Brain microvascular endothelial cell (primary cell): ENCODE data around the gene MAPKBP1.

Source experiments
- DNase-seq: peaks from one replicate; pipeline ENCODE4 v3.0.0-alpha.2; 2020
- H3K27ac ChIP-seq: fragments of 250-450 bp; sonication (Bioruptor Pico); 2 replicates; pipeline ENCODE4 v1.5.1; 2020; ENCODE audit warnings: mild to moderate bottlenecking, moderate library complexity
- H3K27me3 ChIP-seq: fragments of 250-450 bp; sonication (Bioruptor Pico); replicated peaks from 2 replicates; pipeline ENCODE4 v1.5.1; 2020; ENCODE audit warnings: mild to moderate bottlenecking
- H3K36me3 ChIP-seq: fragments of 250-450 bp; sonication (Bioruptor Pico); replicated peaks from 2 replicates; pipeline ENCODE4 v1.5.1; 2020; ENCODE audit warnings: mild to moderate bottlenecking
- H3K4me3 ChIP-seq: 2 replicates; pipeline ENCODE4 v1.5.1; 2011; ENCODE audit warnings: low read depth, mild to moderate bottlenecking, control low read depth, low read length, moderate library complexity
- in situ Hi-C: cut with HindIII; loops from 2 replicates; pipeline ENCODE4 v1.10.0; 2017; ENCODE audit warnings: low sequenced_read_pairs, low pct_ligation_motif_present
- TF ChIP-seq, protein P1 (sequence below): IDR thresholded peaks from 2 replicates; pipeline ENCODE4 v1.5.1; 2011; ENCODE audit warnings: low read depth, mild to moderate bottlenecking, moderate library complexity, low read length, control low read depth, inconsistent platforms; ENCODE audit errors: missing control alignments

The MAPKBP1 gene

DNA sequence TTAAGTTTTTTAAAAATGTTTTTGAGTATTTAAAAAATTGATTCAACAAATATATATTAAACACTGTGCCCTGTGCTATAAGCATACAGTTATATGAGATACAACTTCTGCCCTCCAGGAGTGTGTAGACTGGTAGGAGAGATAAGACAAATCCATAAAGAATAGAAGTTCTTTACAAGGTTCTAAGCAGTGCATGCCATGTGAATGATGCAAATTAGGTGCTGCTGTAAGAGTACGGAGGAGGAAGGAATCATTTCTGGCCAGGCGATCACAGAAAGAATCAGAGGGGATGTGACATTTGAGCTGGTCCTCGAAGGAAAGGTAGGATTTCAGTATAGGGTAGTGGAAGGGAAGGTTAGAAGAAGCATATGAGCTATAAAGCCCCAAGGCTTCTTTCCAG lies 14.0 kb downstream of the MAPKBP1 start:
- DNase-seq, result no peak
- TF ChIP-seq, protein P1, sequence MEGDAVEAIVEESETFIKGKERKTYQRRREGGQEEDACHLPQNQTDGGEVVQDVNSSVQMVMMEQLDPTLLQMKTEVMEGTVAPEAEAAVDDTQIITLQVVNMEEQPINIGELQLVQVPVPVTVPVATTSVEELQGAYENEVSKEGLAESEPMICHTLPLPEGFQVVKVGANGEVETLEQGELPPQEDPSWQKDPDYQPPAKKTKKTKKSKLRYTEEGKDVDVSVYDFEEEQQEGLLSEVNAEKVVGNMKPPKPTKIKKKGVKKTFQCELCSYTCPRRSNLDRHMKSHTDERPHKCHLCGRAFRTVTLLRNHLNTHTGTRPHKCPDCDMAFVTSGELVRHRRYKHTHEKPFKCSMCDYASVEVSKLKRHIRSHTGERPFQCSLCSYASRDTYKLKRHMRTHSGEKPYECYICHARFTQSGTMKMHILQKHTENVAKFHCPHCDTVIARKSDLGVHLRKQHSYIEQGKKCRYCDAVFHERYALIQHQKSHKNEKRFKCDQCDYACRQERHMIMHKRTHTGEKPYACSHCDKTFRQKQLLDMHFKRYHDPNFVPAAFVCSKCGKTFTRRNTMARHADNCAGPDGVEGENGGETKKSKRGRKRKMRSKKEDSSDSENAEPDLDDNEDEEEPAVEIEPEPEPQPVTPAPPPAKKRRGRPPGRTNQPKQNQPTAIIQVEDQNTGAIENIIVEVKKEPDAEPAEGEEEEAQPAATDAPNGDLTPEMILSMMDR, result no peak
- no peaks in the 10 kb centered on the region for H3K36me3 ChIP-seq
- in situ Hi-C loops, result no loop called here
- no peaks in the 10 kb centered on the region for H3K27me3 ChIP-seq
- H3K27ac ChIP-seq, result no peak overlapping the region
- no peak overlapping the region for H3K4me3 ChIP-seq

DNA sequence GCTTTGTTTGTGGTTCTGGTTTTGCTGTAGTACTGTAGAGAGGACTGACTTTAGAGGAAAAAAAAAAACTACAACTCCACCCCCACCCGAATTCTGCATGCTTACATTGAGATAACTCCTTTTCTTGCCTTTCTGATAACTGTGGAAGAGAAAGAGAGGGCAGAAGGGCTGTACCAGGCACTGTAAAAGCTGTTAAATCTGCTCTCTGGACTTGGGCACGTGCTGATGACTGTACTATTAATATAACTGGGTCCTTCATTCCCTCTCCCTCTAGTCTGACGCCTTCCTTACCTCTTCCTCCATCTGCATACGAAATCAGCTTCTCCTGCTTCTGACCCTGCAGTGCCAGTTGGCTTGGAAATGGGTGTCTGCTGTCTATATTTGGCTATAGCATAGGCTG lies 15.0 kb downstream of the MAPKBP1 start:
- no peak overlapping the region for H3K4me3 ChIP-seq
- no peaks in the 10 kb centered on the region for H3K27me3 ChIP-seq
- no peak overlapping the region for H3K27ac ChIP-seq
- in situ Hi-C loops, result no loop called here
- DNase-seq, result no peak
- TF ChIP-seq, protein P1, result no peak
- no peaks in the 10 kb centered on the region for H3K36me3 ChIP-seq

DNA sequence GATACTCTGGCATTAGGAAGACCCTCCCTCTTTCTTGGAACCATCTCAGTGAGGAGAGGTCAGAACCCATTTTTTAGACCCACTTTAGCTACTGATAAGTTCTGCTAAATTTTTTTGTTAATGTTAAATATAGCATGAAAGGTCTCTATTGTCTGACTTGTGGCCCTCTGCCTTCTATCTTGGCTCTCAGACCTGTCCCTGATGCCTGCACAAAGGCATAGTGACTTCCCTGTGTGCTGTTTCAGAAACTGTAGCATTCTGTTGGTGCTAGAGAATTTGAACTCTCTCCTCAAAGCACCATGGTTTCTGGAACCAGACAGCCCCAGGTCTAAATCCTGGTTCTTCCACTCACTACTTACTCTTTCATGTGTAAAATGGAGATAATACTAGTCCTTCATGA lies 15.4 kb downstream of the MAPKBP1 start:
- DNase-seq, result no peak
- TF ChIP-seq, protein P1, result no peak
- Histone ChIP-seq H3K27me3 (no peaks in the 10 kb centered on the region), H3K36me3 (no peaks in the 10 kb centered on the region), H3K27ac (no peak overlapping the region), H3K4me3 (no peak overlapping the region)
- in situ Hi-C loops, result no loop called here

DNA sequence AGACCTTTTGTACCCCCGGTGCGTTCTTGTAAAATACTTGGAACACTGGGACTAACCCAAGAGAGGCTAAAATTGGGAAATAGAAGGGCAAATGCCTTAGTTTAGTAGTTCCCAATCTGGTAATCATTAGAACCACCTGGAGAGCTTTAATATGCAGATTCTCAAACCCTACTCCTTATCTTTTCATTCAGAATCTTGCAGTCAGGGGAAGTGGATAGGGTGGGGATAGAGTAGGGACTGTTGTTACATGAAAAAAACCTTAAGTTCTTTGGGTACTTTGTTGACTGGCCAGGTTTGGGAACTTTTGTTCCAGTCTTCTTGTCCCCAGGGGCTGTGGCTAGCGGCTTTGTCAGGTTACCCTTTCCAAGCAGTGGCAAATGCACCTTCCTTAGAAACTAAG lies 15.9 kb downstream of the MAPKBP1 start:
- in situ Hi-C loops, result no loop called here
- TF ChIP-seq, protein P1, result no peak
- Histone ChIP-seq H3K27me3 (no peaks in the 10 kb centered on the region), H3K27ac (no peak overlapping the region), H3K36me3 (no peaks in the 10 kb centered on the region), H3K4me3 (no peak overlapping the region)
- DNase-seq, result no peak

DNA sequence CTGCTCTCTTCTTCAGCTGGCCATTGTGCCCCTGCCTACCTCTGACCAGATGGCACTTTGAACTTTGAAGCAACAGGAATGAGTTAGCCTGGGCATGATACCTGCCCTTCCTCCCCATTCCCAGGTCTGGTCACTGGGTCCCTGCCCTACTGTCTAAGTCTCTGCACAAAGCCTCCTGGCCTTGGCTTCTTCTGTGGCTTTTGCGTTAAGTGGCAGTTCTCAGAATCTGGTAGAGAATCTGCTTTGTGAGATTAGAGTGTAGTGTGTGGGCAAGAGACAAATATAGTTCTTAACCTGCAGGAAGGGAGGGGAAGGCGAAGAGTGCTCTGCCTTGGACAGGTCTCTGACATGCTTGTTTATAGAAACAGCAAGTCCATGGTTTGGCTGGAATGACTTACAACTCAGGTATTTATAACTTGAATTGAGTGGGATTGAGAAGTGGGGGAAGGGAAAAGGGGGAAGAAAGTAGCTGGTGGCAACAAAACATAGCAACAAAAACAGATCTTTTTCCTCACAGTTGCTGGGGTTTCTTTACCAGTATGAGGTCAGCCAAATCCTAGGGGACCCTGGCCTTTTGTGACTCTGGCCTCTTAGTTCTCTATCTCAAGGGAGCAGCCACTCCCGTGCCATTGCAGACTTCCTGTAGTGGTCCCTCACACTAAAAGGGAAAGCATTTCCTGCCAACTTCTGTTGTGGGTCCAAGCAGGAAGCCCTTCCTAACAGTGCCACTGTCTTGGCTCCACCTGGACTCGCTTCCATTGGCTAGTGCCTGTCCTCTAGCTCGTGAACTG lies 16.7 kb downstream of the MAPKBP1 start:
- in situ Hi-C loops, result no loop called here
- peak; percentile 74 for DNase-seq
- peak overlapping the region; percentile 64 for H3K27ac ChIP-seq

More for the DNA sequence above, 16.7 kb downstream of the MAPKBP1 start:
- no peaks in the 10 kb centered on the region for H3K36me3 ChIP-seq
- no peaks in the 10 kb centered on the region for H3K27me3 ChIP-seq
- H3K4me3 ChIP-seq, result no peak overlapping the region
- TF ChIP-seq, protein P1, result no peak
